ENCODE data around the gene SNRNP35. TPM values are rescaled to one million over a fixed set of nuclear protein-coding genes. Genes with fewer than 3 reads are reported as not detected.

The SNRNP35 gene
- total and polyA plus RNA-seq, 9 of the 15 experiments (the other 6 are each of a cell fraction or from before 2014, with no cell fraction given): 17.7 to 41.0 (median 25.5) TPM

DNA sequence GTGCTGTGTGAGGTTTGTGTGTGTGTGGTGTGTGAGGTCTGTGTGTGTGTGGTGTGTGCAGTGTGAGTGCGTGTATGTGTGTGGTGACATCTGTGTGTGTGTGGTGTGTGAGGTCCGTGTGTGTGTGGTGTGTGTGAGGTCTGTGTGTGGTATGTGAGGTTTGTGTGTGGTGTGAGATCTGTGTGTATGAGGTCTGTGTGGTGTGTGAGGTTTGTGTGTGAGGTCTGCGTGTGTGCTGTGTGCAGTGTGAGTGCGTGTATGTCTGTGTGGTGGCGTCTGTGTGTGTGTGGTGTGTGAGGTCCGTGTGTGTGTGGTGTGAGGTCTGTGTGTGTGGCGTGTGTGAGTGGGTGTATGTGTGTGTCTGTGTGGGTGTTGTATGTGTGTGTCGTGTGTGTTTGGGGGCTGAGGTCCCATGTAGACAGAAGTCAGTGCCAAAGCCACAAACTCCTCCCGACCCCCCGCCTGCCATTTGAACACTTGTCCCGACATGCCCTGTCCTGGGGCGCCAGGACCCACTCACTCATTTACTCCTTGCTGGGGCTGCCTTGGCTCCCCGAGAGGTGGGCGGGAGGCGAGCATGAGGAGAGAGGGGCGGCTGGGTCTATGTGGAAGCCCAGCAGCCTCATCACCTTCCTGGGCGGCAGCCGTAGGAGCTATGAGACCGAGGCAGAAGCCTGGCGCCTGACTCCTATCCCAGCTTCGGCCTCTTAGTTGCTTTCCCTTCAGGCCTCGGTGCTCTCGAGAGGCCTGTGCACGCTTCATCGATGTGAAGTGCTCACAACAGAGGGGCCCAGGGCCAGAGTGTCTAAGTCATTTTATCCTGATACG, 55.1 kb downstream of the SNRNP35 start (continued):
- TF ChIP-seq ZBTB11 (CRISPR knock-in tag; IDR thresholded peaks at IDR 0.05) (no peak), JUND (IDR thresholded peaks at IDR 0.05; ENCODE audit: borderline replicate concordance, low read depth, low read length) (no peak), JUND (tag; IDR thresholded peaks at IDR 0.05; ENCODE audit: borderline replicate concordance, low read depth, low read length) (no peak), ELF1 (tag; IDR thresholded peaks at IDR 0.05) (no peak), KHSRP (IDR thresholded peaks at IDR 0.05) (no peak), OTX1 (CRISPR knock-in tag; IDR thresholded peaks at IDR 0.05) (0 out of 2 replicates have a peak, but pooled peaks have one; percentile 29), ETV6 (IDR thresholded peaks at IDR 0.05; ENCODE audit: borderline replicate concordance in 1 of 2, low read depth in 2 of 2, low read length in 1 of 2) (no peak), ETV6 (CRISPR knock-in tag; IDR thresholded peaks at IDR 0.05; ENCODE audit: borderline replicate concordance) (no peak), SIX5 (IDR thresholded peaks at IDR 0.05; ENCODE audit: borderline replicate concordance in 1 of 2, insufficient read depth in 1 of 2, low read depth in 1 of 2, low read length in 2 of 2) (no peak), ARID1B (IDR thresholded peaks at IDR 0.05) (no peak), ZNF766 (CRISPR knock-in tag; conservative IDR thresholded peaks at IDR 0.05) (no peak), NEUROD1 (IDR thresholded peaks at IDR 0.05; ENCODE audit: borderline replicate concordance, low read depth, low read length, partially characterized antibody) (no peak), ZFX (CRISPR knock-in tag; IDR thresholded peaks at IDR 0.05) (no peak), MAFK (IDR thresholded peaks at IDR 0.05; ENCODE audit: low read length) (no peak), POLR2G (IDR thresholded peaks at IDR 0.05; ENCODE audit: low read depth, low read length) (peak; percentile 42; the same call in 1 of the 2 replicates), ZKSCAN3 (CRISPR knock-in tag; IDR thresholded peaks at IDR 0.05) (no peak), CBFA2T3 (IDR thresholded peaks at IDR 0.05) (no peak), FOS (IDR thresholded peaks at IDR 0.05; ENCODE audit: extremely low read depth, insufficient read length) (no peak)
- TF ChIP-seq, protein P1, sequence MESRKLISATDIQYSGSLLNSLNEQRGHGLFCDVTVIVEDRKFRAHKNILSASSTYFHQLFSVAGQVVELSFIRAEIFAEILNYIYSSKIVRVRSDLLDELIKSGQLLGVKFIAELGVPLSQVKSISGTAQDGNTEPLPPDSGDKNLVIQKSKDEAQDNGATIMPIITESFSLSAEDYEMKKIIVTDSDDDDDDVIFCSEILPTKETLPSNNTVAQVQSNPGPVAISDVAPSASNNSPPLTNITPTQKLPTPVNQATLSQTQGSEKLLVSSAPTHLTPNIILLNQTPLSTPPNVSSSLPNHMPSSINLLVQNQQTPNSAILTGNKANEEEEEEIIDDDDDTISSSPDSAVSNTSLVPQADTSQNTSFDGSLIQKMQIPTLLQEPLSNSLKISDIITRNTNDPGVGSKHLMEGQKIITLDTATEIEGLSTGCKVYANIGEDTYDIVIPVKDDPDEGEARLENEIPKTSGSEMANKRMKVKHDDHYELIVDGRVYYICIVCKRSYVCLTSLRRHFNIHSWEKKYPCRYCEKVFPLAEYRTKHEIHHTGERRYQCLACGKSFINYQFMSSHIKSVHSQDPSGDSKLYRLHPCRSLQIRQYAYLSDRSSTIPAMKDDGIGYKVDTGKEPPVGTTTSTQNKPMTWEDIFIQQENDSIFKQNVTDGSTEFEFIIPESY (CRISPR knock-in tag; IDR thresholded peaks at IDR 0.05): peak; percentile 79
- TF ChIP-seq, protein P2, sequence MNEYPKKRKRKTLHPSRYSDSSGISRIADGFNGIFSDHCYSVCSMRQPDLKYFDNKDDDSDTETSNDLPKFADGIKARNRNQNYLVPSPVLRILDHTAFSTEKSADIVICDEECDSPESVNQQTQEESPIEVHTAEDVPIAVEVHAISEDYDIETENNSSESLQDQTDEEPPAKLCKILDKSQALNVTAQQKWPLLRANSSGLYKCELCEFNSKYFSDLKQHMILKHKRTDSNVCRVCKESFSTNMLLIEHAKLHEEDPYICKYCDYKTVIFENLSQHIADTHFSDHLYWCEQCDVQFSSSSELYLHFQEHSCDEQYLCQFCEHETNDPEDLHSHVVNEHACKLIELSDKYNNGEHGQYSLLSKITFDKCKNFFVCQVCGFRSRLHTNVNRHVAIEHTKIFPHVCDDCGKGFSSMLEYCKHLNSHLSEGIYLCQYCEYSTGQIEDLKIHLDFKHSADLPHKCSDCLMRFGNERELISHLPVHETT (CRISPR knock-in tag; conservative IDR thresholded peaks at IDR 0.05 in 1 of 2, IDR thresholded peaks at IDR 0.05 in 1 of 2): no peak

Measured in K562 (cell line).